Mesenchymal stem cell (in vitro differentiated cells and primary cell): ENCODE results near the gene PAQR6.

Experiments
- DNase-seq: peaks from one replicate; pipeline ENCODE4 v3.0.0-alpha.2; 2013
- H2AFZ ChIP-seq: one replicate; pipeline ENCODE4 v1.6.1; 2013; ENCODE audit warnings: low read depth, mild to moderate bottlenecking, control low read depth, inconsistent platforms, low read length, moderate library complexity
- H2AK5ac ChIP-seq: 2 replicates; pipeline ENCODE4 v1.6.1; 2013; ENCODE audit warnings: low read length, moderate library complexity, mild to moderate bottlenecking, inconsistent platforms; ENCODE audit not compliant: severe bottlenecking
- H2BK120ac ChIP-seq: one replicate; pipeline ENCODE4 v1.6.1; 2013; ENCODE audit warnings: low read depth, mild to moderate bottlenecking, inconsistent platforms, low read length, moderate library complexity
- H2BK12ac ChIP-seq, 2 experiments: one replicate each; pipeline ENCODE4 v1.6.1; 2013; ENCODE audit warnings: inconsistent platforms in 2 of 2, low read length in 2 of 2, mild to moderate bottlenecking in 2 of 2, moderate library complexity in 2 of 2, control low read depth in 1 of 2
- H2BK15ac ChIP-seq: one replicate; pipeline ENCODE4 v1.6.1; 2013; ENCODE audit warnings: mild to moderate bottlenecking, low read depth, inconsistent platforms; ENCODE audit not compliant: poor library complexity, severe bottlenecking
- H2BK5ac ChIP-seq: 2 replicates; pipeline ENCODE4 v1.6.1; 2013; ENCODE audit warnings: low read depth, mild to moderate bottlenecking, low read length, control low read depth, inconsistent platforms; ENCODE audit not compliant: poor library complexity, severe bottlenecking
- H3K14ac ChIP-seq, 2 experiments: one replicate each; pipeline ENCODE4 v1.6.1; 2013; ENCODE audit warnings: inconsistent platforms in 2 of 2, low read length in 2 of 2, control low read depth in 1 of 2, mild to moderate bottlenecking in 1 of 2, moderate library complexity in 1 of 2
- H3K18ac ChIP-seq, 2 experiments: one replicate each; pipeline ENCODE4 v1.6.1; 2013; ENCODE audit warnings: inconsistent platforms in 2 of 2, low read length in 2 of 2, control low read depth in 1 of 2, low read depth in 1 of 2, mild to moderate bottlenecking in 1 of 2
- H3K23ac ChIP-seq, 2 experiments: one replicate each; pipeline ENCODE4 v1.6.1; 2013; ENCODE audit warnings: inconsistent platforms in 2 of 2, low read length in 2 of 2, mild to moderate bottlenecking in 2 of 2, moderate library complexity in 2 of 2, control low read depth in 1 of 2
- H3K27ac ChIP-seq: 2 replicates; pipeline ENCODE4 v1.5.1; 2013; ENCODE audit warnings: mild to moderate bottlenecking, moderate library complexity, low read length, control low read depth, inconsistent platforms; ENCODE audit not compliant: poor library complexity, severe bottlenecking
- H3K27me3 ChIP-seq, 2 experiments: 2 replicates each; pipeline versions ENCODE4 v1.6.1 to v1.7.0; 2013; ENCODE audit warnings: low read length in 2 of 2, mild to moderate bottlenecking in 2 of 2, moderate library complexity in 2 of 2, control low read depth in 1 of 2, inconsistent platforms in 1 of 2; ENCODE audit not compliant: control insufficient read depth in 1 of 2, insufficient read depth in 1 of 2
- H3K36me3 ChIP-seq, 2 experiments: 2 replicates each; pipeline versions ENCODE4 v1.6.1 to v1.7.0; 2013; ENCODE audit warnings: low read length in 2 of 2, control low read depth in 1 of 2, inconsistent platforms in 1 of 2, low read depth in 1 of 2, mild to moderate bottlenecking in 1 of 2; ENCODE audit not compliant: insufficient read depth in 2 of 2, control insufficient read depth in 1 of 2
- H3K4ac ChIP-seq, 2 experiments: one replicate each; pipeline ENCODE4 v1.6.1; 2013; ENCODE audit warnings: inconsistent platforms in 2 of 2, low read length in 2 of 2, mild to moderate bottlenecking in 2 of 2, moderate library complexity in 2 of 2, control low read depth in 1 of 2, low read depth in 1 of 2
- H3K4me1 ChIP-seq: 2 replicates; pipeline ENCODE4 v1.6.1; 2013; ENCODE audit warnings: low read depth, low read length, control low read depth; ENCODE audit not compliant: control insufficient read depth, insufficient read depth
- H3K4me2 ChIP-seq: 2 replicates; pipeline ENCODE4 v1.6.1; 2013; ENCODE audit warnings: low read length, mild to moderate bottlenecking, inconsistent platforms; ENCODE audit not compliant: poor library complexity, severe bottlenecking
- H3K4me3 ChIP-seq, 2 experiments: 2 replicates each; pipeline versions ENCODE4 v1.5.1 to v1.7.0; 2013; ENCODE audit warnings: low read length in 2 of 2, mild to moderate bottlenecking in 2 of 2, control low read depth in 1 of 2, low read depth in 1 of 2; ENCODE audit not compliant: insufficient read depth in 1 of 2
- H3K79me1 ChIP-seq: replicated peaks from 2 replicates; pipeline ENCODE4 v1.6.1; 2013; ENCODE audit warnings: mild to moderate bottlenecking, control low read depth, low read length, inconsistent platforms; ENCODE audit not compliant: poor library complexity, severe bottlenecking
- H3K9ac ChIP-seq: 2 replicates; pipeline ENCODE4 v1.7.0; 2013; ENCODE audit warnings: mild to moderate bottlenecking, low read length, moderate library complexity
- H3K9me3 ChIP-seq: 2 replicates; pipeline ENCODE4 v1.7.0; 2013; ENCODE audit warnings: mild to moderate bottlenecking, low read length; ENCODE audit not compliant: control insufficient read depth
- H4K8ac ChIP-seq: one replicate; pipeline ENCODE4 v1.6.1; 2013; ENCODE audit warnings: inconsistent platforms, mild to moderate bottlenecking, low read length, moderate library complexity
- H4K91ac ChIP-seq: one replicate; pipeline ENCODE4 v1.6.1; 2013; ENCODE audit warnings: mild to moderate bottlenecking, low read length, inconsistent platforms
- WGBS: methylation state at CpG from one replicate; pipeline ENCODE4 v1.1.7; 2013; ENCODE audit warnings: mixed read lengths; 5-methylcytosine and 5-hydroxymethylcytosine counted together

PAQR6 gene

DNA sequence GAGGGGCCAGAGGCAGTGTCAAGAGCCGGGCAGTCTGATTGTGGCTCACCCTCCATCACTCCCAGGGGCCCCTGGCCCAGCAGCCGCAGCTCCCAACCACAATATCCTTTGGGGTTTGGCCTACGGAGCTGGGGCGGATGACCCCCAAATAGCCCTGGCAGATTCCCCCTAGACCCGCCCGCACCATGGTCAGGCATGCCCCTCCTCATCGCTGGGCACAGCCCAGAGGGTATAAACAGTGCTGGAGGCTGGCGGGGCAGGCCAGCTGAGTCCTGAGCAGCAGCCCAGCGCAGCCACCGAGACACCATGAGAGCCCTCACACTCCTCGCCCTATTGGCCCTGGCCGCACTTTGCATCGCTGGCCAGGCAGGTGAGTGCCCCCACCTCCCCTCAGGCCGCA is 5.9 kb downstream of the PAQR6 start, which contains the start of gene BGLAP:
BGLAP (plus strand) TSS at position 259 of the 400 bp plus-strand sequence; CDS start at position 307, 48 bp downstream.
- Histone ChIP-seq H3K27me3 (peaks cover 0 to 28% of the 10 kb centered on the region in 2 experiments), H3K18ac (no peak within 1 kb of the TSS), H3K27ac (no peak within 1 kb of the TSS), H3K79me1 (no peaks in the 10 kb centered on the region), H2BK120ac (no peak within 1 kb of the TSS), H2BK12ac (no peak within 1 kb of the TSS), H3K4ac (no peak within 1 kb of the TSS), H3K14ac (no peak within 1 kb of the TSS), H4K91ac (peak within 1 kb of the TSS; percentile 40), H3K36me3 (peaks cover 19 to 44% of the 10 kb centered on the region in 2 experiments), H3K4me3 (no peak within 1 kb of the TSS), H4K8ac (no peak within 1 kb of the TSS), H3K23ac (no peak within 1 kb of the TSS), H3K4me2 (peak within 1 kb of the TSS; percentile 17), H2AK5ac (peak within 1 kb of the TSS; percentile 11), H2AFZ (no peak within 1 kb of the TSS), H3K4me1 (peaks cover 21% of the 10 kb centered on the region), H3K9me3 (no peaks in the 10 kb centered on the region), H2BK5ac (no peak within 1 kb of the TSS), H3K9ac (no peak within 1 kb of the TSS), H2BK15ac (peak within 1 kb of the TSS; percentile 31)
- no peak for DNase-seq
- WGBS, result 92% methylated on average over 14 of the region's 14 CpGs

DNA sequence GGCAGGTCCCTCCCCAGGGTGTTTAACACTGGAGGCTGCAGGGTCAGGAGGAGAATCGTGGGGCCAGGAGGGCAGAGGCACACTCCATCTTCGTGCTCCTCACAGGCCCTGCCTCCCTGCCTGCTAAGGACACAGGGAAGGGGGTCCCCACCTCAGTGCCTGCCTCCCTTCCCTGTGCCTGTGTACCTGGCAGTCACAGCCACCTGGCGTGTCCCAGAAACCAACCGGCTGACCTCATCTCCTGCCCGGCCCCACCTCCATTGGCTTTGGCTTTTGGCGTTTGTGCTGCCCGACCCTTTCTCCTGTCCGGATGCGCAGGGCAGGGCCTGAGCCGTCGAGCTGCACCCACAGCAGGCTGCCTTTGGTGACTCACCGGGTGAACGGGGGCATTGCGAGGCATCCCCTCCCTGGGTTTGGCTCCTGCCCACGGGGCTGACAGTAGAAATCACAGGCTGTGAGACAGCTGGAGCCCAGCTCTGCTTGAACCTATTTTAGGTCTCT is 6.5 kb downstream of the PAQR6 start:
- Histone ChIP-seq H2BK15ac (no peak overlapping the region), H3K79me1 (no peaks in the 10 kb centered on the region), H4K91ac (peak overlapping the region; percentile 40), H3K27ac (no peak overlapping the region), H3K9me3 (no peaks in the 10 kb centered on the region), H3K4ac (no peak overlapping the region), H2BK120ac (no peak overlapping the region), H4K8ac (no peak overlapping the region), H3K36me3 (peaks cover 25 to 47% of the 10 kb centered on the region in 2 experiments), H3K4me3 (no peak overlapping the region), H3K14ac (no peak overlapping the region), H3K9ac (no peak overlapping the region), H3K18ac (no peak overlapping the region), H2AK5ac (no peak overlapping the region), H3K23ac (no peak overlapping the region), H2BK5ac (no peak overlapping the region), H3K4me1 (peaks cover 21% of the 10 kb centered on the region), H2BK12ac (no peak overlapping the region), H3K4me2 (peak overlapping the region; percentile 17), H3K27me3 (peaks cover 0 to 22% of the 10 kb centered on the region in 2 experiments), H2AFZ (no peak overlapping the region)
- peak; percentile 42 for DNase-seq
- WGBS, result 66% methylated on average over 15 of the region's 15 CpGs

DNA sequence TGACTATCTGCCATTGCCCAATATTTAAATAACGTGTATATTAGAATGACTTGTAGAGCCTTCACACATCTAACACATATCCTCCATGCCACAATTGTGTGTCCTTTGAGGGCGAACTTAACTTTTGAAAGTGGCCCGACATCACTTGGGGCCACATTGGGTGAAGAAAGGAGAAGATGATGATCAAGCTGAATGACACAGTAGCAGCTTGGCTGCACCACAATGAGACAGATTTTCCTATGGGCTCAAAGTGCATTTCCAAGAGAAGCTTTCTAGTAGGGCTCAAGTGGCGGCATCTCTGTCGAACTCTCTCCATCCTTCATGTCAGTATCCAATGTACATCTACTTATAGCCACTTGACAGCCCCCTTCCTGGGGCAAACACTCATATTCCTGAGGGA is 9.6 kb downstream of the PAQR6 start:
- H3K27ac ChIP-seq, result no peak overlapping the region
- H4K91ac ChIP-seq, result no peak overlapping the region
- H3K18ac ChIP-seq, result no peak overlapping the region
- H2BK5ac ChIP-seq, result no peak overlapping the region
- peaks cover 40 to 43% of the 10 kb centered on the region in 2 experiments for H3K36me3 ChIP-seq
- H2AK5ac ChIP-seq, result no peak overlapping the region
- no peak overlapping the region for H3K4ac ChIP-seq
- peaks cover 24% of the 10 kb centered on the region for H3K4me1 ChIP-seq
- H2AFZ ChIP-seq, result no peak overlapping the region
- 96% methylated on average over 5 of the region's 5 CpGs for WGBS
- H3K27me3 ChIP-seq, result no peaks in the 10 kb centered on the region
- no peaks in the 10 kb centered on the region for H3K79me1 ChIP-seq
- no peaks in the 10 kb centered on the region for H3K9me3 ChIP-seq
- no peak overlapping the region for H3K14ac ChIP-seq
- no peak overlapping the region for H3K4me2 ChIP-seq
- H2BK120ac ChIP-seq, result no peak overlapping the region
- H4K8ac ChIP-seq, result no peak overlapping the region
- no peak overlapping the region for H3K4me3 ChIP-seq
- no peak overlapping the region for H2BK12ac ChIP-seq
- H3K9ac ChIP-seq, result no peak overlapping the region
- no peak overlapping the region for H3K23ac ChIP-seq
- no peak overlapping the region for H2BK15ac ChIP-seq
- DNase-seq, result no peak

DNA sequence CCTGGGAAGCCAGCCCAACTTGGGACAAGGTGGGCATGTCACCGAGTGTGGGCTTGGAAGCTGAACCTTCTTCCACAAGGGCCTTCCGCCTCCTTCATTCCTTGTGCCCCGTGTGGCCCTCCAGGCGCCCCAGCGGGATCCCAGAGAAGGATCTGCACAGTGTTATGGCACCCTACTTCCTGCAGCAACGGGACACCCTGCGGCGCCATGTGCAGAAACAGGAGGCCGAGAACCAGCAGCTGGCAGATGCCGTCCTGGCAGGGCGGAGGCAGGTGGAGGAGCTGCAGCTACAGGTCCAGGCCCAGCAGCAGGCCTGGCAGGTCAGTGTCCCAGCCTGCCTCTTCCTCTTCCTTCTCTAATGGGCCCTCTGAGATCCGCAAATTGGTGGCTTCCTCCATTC is 11.7 kb downstream of the PAQR6 start:
- DNase-seq, result no peak
- H3K9ac ChIP-seq, result no peak overlapping the region
- H3K9me3 ChIP-seq, result no peaks in the 10 kb centered on the region
- no peak overlapping the region for H3K27ac ChIP-seq
- 97% methylated on average over 12 of the region's 12 CpGs for WGBS
- H2AFZ ChIP-seq, result no peak overlapping the region
- no peak overlapping the region for H3K14ac ChIP-seq
- H3K4me2 ChIP-seq, result no peak overlapping the region
- peaks cover 43% of the 10 kb centered on the region in 2 experiments for H3K36me3 ChIP-seq
- no peak overlapping the region for H2BK120ac ChIP-seq
- H3K4me3 ChIP-seq, result no peak overlapping the region
- no peak overlapping the region for H2BK15ac ChIP-seq
- H3K79me1 ChIP-seq, result peaks cover 3% of the 10 kb centered on the region
- no peak overlapping the region for H4K8ac ChIP-seq
- no peak overlapping the region for H2AK5ac ChIP-seq
- H4K91ac ChIP-seq, result no peak overlapping the region
- H3K4ac ChIP-seq, result no peak overlapping the region
- no peak overlapping the region for H3K23ac ChIP-seq
- H3K18ac ChIP-seq, result no peak overlapping the region
- H3K27me3 ChIP-seq, result no peaks in the 10 kb centered on the region
- no peak overlapping the region for H2BK5ac ChIP-seq
- peaks cover 13% of the 10 kb centered on the region for H3K4me1 ChIP-seq
- H2BK12ac ChIP-seq, result no peak overlapping the region
